Activated CD4-positive, alpha-beta T cell treated with anti-CD3 and anti-CD28 coated beads, Interleukin-10, Interleukin-2, amounts not matched to agents 100 ng/mL and 50 ng/mL, durations not matched to agents 16 hours and 8 hours (primary cell): ENCODE data around the gene KLK8.
"Not testable (repeated sequence)": the region's sequence is repeated elsewhere in the genome, so short reads cannot be mapped to it uniquely, and the experiment has no call there.

Experiments
- DNase-seq: peaks from one replicate; pipeline ENCODE4 v3.0.0-alpha.2; 2020

The KLK8 gene

DNA sequence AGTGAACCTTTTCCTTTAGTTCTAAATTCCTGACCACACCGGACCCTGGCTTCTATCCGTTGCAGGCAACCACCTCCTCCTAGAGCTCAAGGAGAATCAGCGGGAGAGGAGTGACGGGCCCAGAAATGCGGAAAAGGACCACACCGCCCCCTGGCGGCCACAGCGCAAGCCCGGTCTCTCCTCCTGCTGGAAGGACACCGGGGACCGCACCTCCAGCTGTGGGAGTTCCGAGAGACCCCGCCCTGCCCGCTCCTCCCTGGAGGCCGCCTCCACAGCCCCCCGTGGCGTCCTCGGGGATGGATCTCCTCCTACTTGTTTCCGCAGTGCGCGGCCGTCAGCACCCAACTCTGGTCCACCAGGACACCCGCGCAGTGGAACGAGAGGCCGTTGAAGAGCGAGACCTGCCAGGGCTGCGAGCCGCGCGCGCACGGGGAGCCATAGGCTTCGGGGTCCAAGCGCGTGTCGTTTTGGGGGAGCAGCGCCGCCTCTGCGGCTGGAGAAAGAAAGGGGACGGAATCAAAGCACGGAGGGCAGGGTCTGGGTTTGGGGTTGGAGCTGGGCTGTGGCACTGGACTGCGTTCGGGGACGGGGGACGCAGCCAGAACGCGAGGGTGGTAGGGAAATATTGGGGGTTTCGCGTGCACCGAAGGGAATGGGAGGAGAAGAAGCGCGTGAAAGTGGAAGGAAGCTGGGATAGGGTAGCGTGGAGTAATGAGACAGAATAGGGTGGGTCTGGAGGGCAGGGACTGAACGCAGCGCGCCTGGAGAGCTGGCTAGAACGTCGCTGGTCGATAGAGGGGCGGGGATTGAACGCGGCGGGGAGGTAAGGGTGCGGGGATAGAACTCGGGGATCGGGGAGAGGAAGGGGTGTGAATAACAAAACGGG lies 15.6 kb upstream of the KLK8 start:
- peak; percentile 18 for DNase-seq

DNA sequence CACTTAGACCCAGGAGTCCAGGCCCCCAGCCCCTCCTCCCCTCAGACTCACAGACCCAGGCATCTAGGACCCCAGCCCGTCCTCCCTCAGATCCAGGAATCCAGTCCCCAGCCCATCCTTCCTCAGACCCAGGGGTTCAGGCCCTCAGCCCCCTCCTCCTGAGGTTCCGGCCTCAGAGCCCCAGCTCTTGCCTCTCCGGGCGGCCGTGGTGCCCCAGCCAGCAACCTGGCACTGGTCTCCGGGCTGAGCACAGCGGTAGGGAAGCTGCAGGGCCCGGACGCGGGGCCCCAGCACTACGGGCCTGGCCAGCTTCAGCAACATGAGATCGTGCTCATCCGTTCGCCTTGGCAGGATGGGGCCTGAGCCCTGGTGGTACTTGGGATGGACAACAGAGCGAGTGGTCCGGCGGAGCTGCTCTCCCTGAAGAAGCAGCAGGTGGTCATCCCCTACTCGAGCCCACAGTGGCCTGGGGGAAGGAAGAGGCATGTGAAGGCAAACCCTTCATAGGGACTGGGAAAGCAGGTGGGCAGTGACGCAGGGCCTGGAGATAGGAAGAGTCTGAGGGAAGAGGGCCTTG lies 14.4 kb upstream of the KLK8 start:
- DNase-seq, result no peak

DNA sequence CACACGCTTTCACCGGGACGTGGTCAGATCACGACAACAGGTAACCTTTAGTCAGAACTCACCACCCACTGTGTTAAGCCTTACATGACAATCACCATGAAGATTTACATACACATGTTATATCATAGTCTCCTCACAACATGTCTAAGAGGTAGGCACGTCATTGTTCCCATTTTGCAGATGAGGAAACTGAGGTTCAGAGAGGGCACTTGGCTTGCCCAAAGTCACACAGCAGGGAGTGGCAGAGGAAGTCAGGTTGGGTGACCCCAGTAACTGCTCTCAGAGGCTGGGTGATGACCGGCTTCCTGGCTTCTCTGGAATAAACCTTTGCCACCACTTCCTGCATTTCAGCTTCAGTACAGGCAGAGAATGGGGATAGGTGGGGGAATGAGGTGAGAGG lies 12.8 kb upstream of the KLK8 start:
- no peak for DNase-seq

DNA sequence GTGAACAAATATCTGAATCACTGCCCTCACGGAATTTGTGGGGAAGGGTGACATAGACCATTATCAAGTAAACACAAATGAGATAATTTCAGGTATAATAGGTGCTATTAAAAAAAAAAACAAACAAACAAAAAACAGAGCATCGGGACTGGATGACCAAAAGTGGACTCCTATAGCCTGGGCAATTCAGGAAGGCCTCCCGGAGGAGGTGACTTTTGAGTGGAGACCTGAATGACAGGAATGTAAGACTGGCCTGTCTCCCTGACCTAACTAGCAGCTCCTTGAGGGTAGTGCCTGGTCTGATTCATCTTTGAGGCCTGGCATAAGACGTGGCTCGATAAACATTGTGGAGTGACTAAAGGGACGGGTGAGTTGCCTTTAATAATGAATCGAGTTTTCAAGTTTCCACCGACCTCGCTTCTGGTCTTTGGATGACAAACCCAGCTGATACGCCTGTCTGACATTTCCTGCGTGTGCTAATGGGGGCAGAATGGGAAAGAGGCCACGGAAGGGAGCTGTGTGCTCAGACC lies 11.3 kb upstream of the KLK8 start:
- no peak for DNase-seq

DNA sequence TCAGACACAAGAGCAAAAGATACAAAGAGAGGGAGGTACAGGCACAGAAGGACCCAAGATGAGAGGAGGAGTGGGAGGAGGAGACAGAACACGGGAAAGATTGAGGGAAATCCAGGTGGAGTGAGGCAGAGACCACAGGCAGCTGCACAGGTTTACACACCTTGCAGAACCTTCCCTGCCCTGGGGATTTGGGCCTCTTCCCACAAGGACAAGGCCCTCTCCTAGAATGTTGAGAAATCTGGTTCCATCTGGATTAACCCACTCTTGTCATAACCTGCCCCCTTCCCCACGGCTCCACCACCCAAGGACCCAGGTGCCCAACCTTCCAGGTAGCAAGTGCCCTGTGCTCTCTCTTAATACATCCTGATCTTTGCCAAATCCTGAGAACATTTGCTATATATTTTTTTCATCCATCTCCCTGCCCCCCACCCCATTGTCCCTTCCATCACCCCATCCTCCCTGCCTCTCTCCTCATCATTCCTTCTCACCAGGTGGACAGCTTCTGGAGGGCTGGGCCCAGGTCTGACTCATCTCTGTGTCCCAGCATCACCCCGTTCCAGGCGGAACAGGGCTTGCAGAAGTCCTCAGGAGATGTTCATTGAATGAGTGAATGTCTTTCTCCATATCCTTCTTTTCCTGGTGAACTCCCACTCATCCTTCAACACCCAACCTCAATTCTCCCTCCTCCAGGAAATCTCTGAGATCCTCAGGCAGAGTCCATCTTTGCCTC lies 8.8 kb upstream of the KLK8 start:
- DNase-seq, result no peak

DNA sequence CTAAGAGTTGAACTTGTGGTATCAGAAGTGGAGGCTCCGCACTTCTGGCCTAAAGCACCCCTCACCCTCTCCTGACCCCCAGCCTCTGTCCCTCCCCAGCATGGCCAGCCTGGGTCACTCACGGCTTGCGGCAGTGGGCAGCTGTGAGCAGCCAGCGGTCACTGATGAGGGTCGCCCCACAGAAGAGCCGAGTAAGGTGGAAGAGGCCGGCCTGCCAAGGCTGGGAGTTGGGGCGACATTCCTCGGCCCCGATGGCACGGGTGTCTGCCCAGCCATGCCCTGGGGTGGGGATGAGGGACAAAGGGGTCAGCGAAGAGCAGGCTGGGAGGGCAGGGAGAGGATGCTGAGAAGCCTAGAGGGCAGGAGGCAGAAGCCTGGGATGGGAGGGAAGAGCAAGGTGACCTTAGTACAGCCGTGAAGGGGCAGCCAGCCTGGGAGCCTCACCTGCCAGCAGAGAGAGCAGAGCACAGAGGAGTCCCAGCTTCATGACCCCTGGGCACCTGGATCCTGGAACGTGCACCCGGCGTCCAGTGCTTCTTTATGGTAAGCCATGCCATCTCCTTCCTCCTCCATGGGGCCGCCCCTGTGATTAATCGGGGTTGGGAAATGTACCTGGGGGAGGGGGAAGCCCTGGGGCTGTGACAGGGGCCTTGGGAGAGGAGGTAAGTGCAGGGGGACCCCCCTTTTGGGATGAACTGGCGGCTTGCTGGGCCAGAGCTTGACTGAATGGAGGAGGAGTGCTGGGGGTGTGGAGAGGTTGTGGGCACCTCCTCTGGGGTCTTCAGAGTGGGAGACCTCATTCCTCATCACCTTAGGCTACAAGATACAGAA lies 7.9 kb upstream of the KLK8 start:
- DNase-seq, result no peak

DNA sequence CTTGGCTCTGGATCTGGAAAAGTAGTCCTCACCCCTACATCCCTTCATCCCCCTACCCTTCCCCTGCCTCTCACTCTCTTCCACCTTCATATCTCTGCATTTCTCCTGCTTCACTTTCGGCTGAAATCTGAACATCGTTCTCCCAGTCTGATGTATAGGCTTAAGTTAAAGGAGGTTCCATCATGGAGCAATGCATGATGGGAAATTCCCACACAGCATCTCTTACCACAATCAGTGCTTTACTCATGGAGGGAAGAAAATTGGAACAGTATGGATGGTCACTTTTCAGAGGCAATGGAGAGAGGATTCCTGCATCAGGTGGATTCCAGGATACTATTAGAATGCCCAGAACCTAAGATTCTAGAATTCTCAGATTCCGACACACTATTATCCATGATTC lies 6.1 kb upstream of the KLK8 start:
- DNase-seq, result no peak

DNA sequence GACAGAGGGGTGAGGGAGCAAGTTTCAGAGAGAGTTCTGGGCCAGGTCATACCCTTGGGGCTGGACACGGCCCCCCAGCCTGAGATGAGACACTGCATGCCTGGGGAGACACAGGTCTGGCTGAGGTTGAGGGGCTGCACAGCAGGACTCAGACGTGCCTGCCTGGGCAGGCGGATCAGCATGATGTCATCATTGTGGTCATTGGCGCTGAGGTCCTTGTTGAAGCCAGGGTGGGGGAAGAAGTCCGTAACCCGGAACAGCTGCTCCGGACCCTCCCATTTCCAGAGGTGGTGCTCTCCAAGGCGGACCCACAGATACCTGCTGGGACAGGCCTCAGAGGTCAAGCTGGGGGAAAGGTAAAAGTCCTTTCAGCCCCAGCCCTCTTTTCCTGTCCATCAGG lies 5.0 kb upstream of the KLK8 start:
- DNase-seq, result no peak

DNA sequence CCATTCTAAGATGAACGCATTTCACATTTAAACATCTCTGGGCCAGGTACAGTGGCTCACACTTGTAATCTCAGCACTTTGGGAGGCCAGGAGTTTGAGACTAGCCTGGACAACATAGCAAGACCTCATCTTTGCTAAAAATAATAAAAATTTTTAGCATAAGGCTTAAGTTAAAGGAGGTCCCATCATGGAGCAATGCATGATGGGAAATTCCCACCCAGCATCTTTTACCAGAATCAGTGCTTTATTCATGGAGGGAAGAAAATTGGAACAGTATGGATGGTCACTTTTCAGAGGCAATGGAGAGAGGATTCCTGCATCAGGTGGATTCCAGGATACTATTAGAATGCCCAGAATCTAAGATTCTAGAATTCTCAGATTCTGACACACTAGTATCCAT lies 3.8 kb upstream of the KLK8 start:
- DNase-seq, result no peak

DNA sequence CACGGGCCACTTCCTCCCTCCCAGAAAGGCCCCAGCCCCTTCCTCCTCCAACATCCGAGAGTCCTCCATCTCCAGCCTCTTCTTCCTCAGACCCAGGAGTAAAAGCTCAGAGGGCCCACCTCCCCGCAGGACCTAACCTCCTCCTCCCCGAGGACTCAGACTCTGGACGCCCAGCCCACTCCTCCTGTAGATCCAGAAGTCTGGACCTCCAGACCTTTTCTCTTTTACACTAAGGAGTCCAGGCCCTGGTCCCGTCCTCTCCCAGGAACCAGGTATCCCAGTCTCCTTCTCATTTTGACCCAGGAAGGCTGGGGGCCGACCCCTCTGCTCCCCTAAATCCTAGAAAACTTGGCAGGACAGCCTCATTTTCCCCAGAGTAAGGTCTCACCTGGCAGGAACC lies 1.9 kb upstream of the KLK8 start:
- DNase-seq, result no peak

DNA sequence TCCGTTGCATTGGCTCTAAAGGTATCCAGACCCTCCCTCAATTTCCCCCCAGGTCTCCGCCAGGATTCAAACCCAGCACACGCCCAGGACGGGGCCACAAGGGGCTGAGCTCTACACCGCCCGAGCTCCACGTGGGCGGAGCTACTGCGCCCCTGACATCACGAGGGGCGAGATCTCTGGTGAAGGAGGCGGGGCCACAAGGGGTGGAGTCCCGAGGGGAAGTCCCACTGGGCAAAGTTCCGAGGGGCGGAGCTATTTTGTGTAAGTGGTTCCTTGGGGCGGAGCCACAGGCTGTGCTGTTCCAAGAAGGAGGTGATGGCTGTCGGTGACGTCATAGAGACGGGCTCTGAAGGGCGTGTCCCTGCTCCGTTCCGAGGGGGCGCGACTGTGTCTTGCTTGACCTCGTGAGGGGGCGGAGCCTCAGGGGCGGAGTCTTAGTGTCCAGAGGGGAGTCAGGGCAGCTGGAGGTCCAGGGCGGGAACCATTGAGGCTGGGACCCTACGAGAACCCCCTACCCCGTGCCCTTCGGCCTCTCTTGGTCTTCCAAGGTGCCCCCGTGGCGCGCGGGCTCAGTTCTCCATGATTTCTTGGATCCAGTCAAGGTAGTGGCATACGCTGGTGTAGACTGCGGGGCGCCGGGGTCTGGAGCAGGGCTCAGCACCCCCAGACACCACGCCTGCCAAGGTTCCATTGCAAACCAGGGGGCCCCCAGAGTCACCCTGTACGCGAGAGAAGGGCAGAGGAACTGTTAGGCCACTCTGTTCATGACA lies 1.3 kb upstream of the KLK8 start:
- DNase-seq, result peak; percentile 48

DNA sequence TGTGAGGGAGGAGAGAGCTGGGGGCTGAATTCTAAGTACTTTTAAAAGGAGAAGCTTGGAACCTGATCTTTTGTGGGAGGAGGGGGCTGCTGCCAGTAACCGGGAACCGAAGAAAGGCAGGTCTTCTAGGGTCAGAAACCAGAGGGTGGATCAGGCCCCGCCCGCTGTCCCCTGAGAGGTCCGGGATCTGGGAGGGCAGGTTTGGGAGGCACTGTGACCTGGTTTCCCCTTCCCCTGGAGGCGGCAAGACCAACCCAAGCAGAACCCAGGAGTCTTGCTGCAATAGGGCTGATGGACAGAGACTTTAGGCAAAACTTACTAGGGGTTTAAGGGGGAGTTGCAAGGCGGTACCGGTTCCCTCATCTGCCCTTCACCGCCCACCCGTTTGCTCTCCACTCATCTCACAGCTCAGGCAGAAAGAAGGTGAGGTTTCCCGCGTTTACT lies 707 bp upstream of the KLK8 start:
- DNase-seq, result no peak

DNA sequence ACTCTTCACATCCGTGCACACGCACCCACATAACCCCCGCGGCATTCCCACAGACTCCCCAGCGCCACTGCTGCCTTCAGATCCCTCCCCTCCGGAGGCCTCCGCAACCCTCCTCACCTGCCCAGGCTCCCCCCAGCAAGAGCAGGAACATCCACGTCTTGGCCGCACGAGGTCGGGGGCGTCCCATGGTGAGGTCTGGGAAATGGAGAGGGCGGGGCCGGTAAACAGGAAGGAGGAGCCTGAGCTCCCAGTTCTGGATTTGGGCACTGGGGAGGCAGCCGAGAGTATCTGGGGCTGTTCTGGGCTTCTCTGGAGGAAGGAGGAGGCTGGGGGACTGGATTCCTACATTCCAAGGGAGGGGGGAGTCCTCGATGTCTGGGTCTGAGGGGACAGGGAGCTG lies 423 bp downstream of the KLK8 start:
- DNase-seq, result no peak

DNA sequence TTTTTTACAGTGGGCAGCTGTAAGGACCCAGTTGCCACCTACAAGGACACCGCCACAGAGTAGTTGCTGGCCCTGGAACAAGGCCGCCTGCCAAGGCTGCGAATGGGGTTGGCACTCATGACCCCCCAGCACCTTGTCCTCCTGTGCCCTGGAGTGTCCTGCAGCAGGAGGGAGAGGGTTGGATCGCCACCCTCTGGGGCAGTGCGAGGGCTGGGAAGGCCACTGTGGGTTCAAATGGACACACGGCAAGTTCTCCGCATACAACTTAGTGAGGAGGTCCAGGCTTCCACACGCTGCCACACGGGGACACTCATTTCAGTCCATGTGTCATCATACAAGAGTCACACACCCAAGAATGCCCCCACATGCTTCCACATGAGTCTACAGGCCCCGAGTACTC lies 978 bp downstream of the KLK8 start:
- no peak for DNase-seq

DNA sequence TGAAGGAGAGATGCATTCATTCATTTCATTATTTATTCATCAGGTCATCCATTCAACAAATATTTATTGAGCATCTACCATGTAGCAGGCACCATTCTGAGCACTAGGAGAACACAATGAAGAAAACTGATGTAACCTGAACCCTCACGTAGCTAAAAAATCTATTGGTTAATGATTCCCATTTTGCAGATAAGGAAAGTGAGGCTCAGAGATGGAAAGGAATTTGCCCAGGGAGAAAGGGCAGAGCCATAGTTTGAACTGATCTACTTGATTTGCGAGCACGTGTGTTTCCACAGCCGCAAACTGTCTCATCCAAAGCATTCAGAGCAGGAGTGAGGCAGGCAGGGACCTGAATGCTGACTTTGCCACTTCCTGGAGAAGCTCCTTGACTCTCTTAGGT lies 2.7 kb downstream of the KLK8 start:
- DNase-seq, result no peak

DNA sequence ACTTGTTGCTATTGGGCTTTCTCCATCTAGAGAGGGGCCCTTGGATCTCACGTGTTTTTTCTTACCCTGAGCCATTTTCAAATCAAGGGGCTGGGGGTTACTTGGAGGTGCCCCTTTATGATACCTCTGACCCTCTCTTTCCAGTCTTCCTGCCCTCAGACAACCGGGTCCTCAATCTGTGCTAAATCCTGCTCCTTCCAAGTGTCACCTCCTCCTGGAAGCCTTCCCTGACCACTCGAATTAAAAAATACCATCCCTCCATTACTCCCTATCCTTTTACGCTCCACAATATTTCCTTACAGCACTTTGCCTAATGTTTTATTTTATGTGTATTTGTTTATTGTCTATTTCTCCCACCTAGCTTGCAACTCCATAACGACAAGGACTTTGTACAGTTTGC lies 3.3 kb downstream of the KLK8 start:
- no peak for DNase-seq

DNA sequence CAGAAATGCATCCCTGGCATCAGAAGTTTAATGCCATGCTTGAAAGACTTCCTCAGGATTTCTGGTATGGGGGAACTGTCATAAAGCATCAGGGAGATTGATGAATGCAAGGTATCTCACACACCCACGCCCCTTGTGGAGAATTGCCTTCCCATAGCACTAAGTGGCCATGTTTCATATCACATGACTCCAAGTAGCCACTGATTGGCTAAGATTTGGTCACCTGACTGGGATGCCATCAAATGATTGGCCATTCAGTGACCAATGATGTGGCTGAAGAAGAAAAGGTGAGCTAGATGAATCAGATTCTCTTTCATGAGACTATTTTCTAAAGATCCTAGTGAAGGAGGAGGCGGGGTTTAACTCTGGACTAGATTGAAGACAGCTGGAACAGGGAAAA lies 7.3 kb downstream of the KLK8 start:
- DNase-seq, result no peak

DNA sequence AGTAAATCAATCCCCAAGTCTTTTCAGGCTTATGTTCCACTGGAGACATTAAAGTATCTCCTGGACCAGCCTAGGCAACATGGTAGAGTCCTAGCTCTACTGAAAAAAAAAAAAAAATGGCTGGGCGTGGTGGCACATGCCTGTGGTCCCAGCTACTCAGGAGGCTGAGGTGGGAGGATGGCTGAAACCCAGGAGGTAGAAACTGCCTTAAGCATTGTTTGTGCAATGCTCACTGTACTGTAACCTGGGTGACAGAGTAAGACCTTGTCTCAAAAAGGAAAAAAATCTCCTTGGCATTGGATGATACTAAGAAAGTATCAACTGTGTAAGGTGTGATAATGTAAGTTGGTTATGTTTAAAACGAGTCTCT lies 8.8 kb downstream of the KLK8 start:
- no peak for DNase-seq

DNA sequence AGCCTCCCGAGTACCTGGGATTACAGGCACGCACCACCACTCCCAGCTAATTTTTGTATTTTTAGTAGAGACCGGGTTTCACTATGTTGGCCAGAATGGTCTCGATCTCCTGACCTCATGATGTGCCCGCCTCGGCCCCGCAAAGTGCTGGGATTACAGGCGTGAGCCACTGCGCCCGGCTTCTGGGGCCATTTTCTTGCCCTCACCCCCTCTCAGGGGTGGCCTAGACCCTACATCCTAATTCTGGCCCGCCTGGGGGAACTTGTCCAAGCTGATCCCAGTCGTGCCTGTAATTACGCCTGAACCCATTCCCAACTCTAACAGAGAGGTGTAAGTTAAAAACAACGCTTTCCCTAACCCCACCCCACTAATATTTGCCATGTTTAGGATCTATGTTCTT lies 17.0 kb downstream of the KLK8 start:
- not testable (repeated sequence) for DNase-seq

DNA sequence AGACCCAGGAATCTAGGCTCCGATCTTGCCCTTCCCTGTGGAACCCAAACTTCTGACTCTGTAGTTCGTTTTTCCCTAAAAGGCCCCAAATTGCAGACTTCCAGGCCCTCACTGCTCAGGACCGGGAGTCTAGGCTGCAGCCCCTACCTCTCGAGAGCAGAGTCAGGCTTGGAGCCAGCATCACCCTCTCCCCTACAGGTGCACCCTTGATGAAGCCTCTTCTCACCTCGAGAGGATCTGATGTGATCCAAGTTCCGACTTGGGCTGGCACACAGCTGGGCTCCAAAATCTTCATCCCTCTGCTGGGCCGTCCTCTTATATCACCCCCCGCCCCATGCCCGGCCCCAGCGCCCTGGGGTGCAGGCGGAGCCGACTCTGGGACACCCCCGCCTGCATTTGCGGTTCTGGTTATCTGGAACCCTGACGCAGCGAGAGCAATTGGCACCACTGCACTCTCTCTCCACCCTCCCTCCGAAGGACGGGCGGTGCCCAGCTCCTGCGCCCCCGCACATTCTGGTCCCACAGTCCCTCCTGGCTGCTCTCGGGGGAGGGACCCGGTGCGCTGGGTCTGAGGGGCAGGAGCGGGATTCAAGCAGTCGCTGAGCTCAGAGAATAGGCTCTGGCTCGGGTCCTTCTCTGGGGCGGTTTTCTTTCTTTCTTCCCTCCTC lies 17.6 kb downstream of the KLK8 start, which contains the start of gene KLK7:
TSS of gene KLK7 (minus strand) at position 293 of the 668 bp plus-strand sequence. CDS start 1,518 bp downstream, outside the sequence.
- no peak for DNase-seq

DNA sequence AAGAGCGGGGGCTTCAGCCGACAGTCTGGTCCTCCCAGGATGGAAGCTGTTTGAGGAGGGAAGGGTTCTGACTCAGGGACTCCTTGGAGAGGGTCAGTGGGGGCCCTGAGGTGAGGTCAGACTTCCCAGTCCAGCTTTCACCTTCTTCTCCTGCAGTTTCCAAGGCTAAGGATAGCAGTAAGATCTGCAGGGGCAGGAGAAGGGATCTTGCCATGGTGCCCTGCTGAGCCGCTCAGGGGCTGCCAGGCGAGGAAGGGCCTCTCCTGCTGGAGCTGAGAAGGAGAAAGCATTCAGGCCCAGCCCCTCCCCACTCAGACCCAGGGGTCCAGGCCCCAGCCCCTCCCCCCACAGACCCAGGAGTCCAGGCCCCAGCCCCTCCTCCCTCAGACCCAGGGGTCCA lies 19.2 kb downstream of the KLK8 start:
- no peak for DNase-seq
